ENCODE measurements around the gene CADM3. TPM values are rescaled to one million over a fixed set of nuclear protein-coding genes. Genes with fewer than 3 reads are reported as not detected.
A peak's percentile ranks its signal among the peaks of the same experiment; 100 is the strongest.

CADM3 gene
- total RNA-seq, 1 donor from 2014 or later, result not detected

DNA sequence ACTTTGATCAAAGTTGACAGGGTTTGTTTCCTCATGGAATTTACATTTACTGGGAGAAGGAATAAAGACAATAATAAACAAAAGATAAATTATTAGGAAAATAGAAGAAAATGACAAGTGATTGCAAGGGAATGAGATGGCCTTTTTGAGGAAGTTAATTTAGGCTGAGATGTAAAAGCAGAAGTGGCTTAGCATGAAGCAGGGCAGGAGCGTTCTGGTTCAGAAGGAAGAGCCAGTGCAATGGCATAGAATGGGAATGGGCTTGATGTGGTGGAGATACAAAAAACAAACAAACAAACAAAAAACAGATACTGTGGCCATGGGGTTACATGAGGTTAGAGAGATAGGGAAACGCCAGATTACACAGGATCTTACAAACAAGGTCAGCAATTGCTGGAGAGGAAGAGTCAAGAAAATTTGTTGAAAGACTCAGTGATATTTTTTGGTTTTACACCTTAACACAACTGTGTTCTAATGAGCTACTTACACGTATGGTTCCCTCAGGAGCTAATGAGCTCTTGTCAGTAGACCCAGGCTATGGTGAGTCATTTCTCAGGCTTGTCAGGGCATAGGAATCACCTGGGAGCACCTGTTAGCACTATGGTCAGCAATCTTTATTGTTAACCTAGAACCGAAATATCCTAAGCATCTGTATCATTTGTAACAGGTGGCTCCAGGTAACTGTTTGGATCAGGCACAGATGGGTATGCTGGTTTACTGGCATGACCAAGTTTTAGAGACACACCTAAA lies 8.7 kb upstream of the CADM3 start:
- Mint-ChIP-seq H3K27me3 (peaks cover 24% of the 10 kb centered on the region), H3K27ac (no peak overlapping the region), H3K36me3 (ENCODE audit: low read depth) (no peaks in the 10 kb centered on the region), H3K9me3 (no peaks in the 10 kb centered on the region), H3K4me1 (no peaks in the 10 kb centered on the region), H3K4me3 (no peak overlapping the region)
- intact Hi-C loops (cut with micrococcal nuclease), result no loop called here
- no peak for DNase-seq

DNA sequence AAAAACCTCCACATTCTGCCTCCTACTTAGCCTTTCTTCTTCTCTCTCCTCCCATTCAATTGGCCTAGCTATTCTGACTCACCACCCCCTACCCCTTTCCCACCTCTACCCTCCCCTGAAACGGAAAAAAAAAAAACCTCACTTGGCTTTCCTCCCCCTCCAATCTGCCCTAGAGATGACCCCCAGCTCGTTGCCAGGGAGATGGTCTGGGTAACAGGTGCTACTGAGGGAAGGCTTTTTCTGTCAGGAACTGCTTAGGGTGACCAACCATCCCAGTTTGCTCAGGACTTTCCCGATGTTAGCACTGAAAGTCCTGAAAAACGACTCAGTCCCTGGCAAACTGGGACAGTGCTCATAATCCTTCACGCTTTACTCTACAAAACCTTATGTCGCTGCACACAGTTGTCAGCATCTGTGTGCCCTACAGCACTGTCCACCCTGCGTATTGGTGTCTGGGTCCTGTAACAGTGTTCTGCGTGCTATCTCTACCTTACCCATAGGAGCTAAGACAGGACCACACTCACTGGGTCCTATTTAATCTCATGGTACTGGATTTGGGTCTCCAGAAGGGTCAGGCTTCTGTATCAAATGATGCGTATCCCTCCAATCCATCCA lies 7.7 kb upstream of the CADM3 start:
- peaks cover 28% of the 10 kb centered on the region for H3K27me3 Mint-ChIP-seq
- no peak for DNase-seq
- H3K27ac Mint-ChIP-seq, result no peak overlapping the region
- H3K4me3 Mint-ChIP-seq, result no peak overlapping the region
- no peaks in the 10 kb centered on the region for H3K4me1 Mint-ChIP-seq
- H3K36me3 Mint-ChIP-seq (ENCODE audit: low read depth), result no peaks in the 10 kb centered on the region
- no peaks in the 10 kb centered on the region for H3K9me3 Mint-ChIP-seq
- intact Hi-C loops (cut with micrococcal nuclease), result no loop called here

- intact Hi-C loops (cut with micrococcal nuclease), result no loop called here
- no peak for DNase-seq
- Mint-ChIP-seq H3K27me3 (peaks cover 45% of the 10 kb centered on the region), H3K36me3 (ENCODE audit: low read depth) (no peaks in the 10 kb centered on the region), H3K9me3 (no peaks in the 10 kb centered on the region), H3K4me3 (no peak overlapping the region), H3K4me1 (peaks cover 2% of the 10 kb centered on the region), H3K27ac (no peak overlapping the region)
Observed at GRCh38 chr1:159168043-159168442, 3.4 kb upstream of the CADM3 start.

- Mint-ChIP-seq H3K4me3 (no peak overlapping the region), H3K27me3 (peaks cover 56% of the 10 kb centered on the region), H3K4me1 (peaks cover 2% of the 10 kb centered on the region), H3K9me3 (no peaks in the 10 kb centered on the region), H3K27ac (no peak overlapping the region), H3K36me3 (ENCODE audit: low read depth) (no peaks in the 10 kb centered on the region)
- DNase-seq, result no peak
- intact Hi-C loops (cut with micrococcal nuclease), result no loop called here
Observed at GRCh38 chr1:159170639-159171038, 776 bp upstream of the CADM3 start.

DNA sequence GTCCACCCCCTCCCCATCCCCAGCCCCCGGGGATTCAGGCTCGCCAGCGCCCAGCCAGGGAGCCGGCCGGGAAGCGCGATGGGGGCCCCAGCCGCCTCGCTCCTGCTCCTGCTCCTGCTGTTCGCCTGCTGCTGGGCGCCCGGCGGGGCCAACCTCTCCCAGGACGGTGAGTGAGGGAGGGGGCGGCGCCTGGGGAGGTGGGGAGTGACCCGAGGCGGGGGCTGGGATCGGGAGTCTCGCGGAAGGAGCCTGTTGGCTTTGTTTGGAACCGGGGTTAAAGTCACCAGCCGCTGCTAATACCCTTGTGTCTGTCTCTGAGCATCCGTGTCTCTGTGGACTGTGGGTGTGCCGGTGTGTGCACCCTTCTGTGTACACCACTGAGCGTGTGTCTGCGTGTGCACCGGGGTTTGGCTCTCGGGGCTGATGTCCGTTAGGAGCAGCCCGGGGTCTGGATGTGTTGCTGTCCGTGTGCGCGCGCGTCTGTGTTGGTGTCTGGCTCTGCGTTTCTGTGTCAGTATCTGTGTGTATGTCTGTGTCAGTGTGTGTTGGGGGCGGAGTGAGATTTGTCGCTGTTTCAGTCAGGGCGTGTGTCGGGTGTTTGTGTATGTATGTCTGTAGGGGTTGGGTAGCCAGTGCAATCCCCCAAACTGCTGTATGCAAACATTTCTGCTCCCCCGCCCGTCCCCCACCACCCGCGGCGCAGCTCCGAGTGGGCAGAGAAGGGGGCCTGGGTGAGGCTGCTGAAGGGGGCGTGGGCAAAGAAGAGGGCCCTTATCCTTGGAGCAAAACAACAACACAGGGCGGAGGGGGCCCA lies 480 bp downstream of the CADM3 start:
- DNase-seq, result no peak
- no peak overlapping the region for H3K27ac Mint-ChIP-seq
- peaks cover 50% of the 10 kb centered on the region for H3K27me3 Mint-ChIP-seq
- H3K4me1 Mint-ChIP-seq, result peaks cover 2% of the 10 kb centered on the region
- intact Hi-C loops (cut with micrococcal nuclease), result no loop called here
- H3K9me3 Mint-ChIP-seq, result no peaks in the 10 kb centered on the region
- no peak overlapping the region for H3K4me3 Mint-ChIP-seq
- H3K36me3 Mint-ChIP-seq (ENCODE audit: low read depth), result no peaks in the 10 kb centered on the region

GRCh38 chr1:159172614-159173291 lies 1.3 kb downstream of the CADM3 start:
- Mint-ChIP-seq H3K4me3 (no peak overlapping the region), H3K27me3 (peaks cover 48% of the 10 kb centered on the region), H3K9me3 (no peaks in the 10 kb centered on the region), H3K27ac (no peak overlapping the region), H3K4me1 (peaks cover 2% of the 10 kb centered on the region), H3K36me3 (ENCODE audit: low read depth) (no peaks in the 10 kb centered on the region)
- intact Hi-C loops (cut with micrococcal nuclease), result no loop called here
- no peak for DNase-seq

DNA sequence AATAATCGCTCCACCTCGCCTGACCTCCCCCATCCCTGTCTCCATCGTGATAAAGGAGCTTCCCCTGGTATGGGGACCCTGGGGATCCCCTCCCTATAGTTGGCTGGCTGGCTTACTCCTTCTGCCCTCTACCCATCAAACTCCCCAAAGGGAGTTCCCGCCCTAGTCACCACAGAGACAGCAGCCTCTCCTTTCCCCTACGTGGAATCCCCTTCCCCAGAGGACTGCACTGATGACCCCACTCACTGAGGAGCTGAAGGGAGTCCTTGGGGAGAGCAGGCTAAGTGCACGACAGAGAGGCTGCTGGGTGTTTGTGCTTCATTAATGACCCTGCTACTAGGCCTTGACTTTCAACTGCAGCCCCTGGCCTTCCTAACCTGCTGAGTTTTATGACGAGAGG lies 1.9 kb downstream of the CADM3 start:
- Mint-ChIP-seq H3K27ac (no peak overlapping the region), H3K4me3 (no peak overlapping the region), H3K36me3 (ENCODE audit: low read depth) (no peaks in the 10 kb centered on the region), H3K9me3 (no peaks in the 10 kb centered on the region), H3K27me3 (peaks cover 43% of the 10 kb centered on the region), H3K4me1 (peaks cover 2% of the 10 kb centered on the region)
- DNase-seq, result no peak
- intact Hi-C loops (cut with micrococcal nuclease), result no loop called here

DNA sequence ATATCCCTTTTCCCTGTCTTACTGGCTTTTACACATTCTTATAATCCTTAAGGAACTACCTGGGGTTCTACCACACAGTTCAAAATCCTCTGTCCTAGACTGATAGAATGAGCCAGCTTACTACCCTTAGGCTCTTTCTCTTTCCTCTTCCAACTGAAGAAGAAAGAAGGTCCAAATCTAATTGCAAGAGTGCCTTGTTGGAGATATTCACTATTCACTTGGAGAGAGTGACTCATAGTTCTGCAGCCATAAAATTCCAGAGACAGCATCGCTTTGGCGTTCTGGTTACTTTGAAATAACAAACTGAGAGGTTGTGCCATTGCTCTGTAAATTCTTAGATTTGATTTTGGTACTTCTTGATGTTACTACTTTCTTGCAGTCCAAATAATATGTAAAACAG lies 4.2 kb downstream of the CADM3 start:
- Mint-ChIP-seq H3K27me3 (peaks cover 34% of the 10 kb centered on the region), H3K27ac (no peak overlapping the region), H3K9me3 (no peaks in the 10 kb centered on the region), H3K36me3 (ENCODE audit: low read depth) (no peaks in the 10 kb centered on the region), H3K4me3 (no peak overlapping the region), H3K4me1 (peaks cover 2% of the 10 kb centered on the region)
- intact Hi-C loops (cut with micrococcal nuclease), result no loop called here
- DNase-seq, result no peak

DNA sequence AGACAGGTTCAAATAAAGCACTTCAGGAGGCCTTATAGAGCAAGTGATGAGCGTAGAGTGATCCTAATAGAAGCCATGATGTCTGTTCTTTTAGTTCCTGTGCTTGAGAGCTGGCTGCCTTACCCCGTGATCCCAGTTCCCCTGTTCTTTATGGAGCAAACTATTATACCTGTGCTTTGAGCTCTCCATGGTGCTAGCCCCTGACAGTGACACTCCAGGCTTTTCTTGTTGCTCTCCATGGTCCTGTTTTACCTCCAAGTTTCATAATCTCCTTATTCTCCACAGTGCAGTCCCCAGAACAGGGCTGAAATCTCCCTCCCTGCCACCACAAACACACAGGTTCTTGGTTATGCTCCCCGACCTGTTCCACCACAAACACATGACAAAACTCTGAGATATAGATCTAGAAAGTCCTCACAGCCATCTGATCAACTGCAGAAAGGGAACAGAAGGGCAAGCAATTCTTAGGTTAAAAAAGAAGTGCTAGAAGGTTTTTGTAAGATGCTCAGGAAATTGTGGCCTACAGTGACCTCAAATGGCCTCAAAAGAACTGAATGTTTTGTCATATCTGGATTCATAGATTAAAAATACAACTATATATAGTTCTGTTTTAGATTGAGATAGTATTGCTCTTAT lies 6.0 kb downstream of the CADM3 start:
- H3K27ac Mint-ChIP-seq, result no peak overlapping the region
- peaks cover 28% of the 10 kb centered on the region for H3K27me3 Mint-ChIP-seq
- intact Hi-C loops (cut with micrococcal nuclease), result no loop called here
- peak; percentile 79 for DNase-seq
- H3K4me1 Mint-ChIP-seq, result no peaks in the 10 kb centered on the region
- no peak overlapping the region for H3K4me3 Mint-ChIP-seq
- no peaks in the 10 kb centered on the region for H3K9me3 Mint-ChIP-seq
- H3K36me3 Mint-ChIP-seq (ENCODE audit: low read depth), result no peaks in the 10 kb centered on the region

GRCh38 chr1:159179906-159180305 lies 8.5 kb downstream of the CADM3 start:
- Mint-ChIP-seq H3K4me3 (no peak overlapping the region), H3K27me3 (peaks cover 14% of the 10 kb centered on the region), H3K4me1 (no peaks in the 10 kb centered on the region)

GRCh38 chr1:159180516-159180915 lies 9.1 kb downstream of the CADM3 start:
- no peak for DNase-seq
- peaks cover 13% of the 10 kb centered on the region for H3K27me3 Mint-ChIP-seq
- no peak overlapping the region for H3K4me3 Mint-ChIP-seq
- H3K4me1 Mint-ChIP-seq, result no peaks in the 10 kb centered on the region
- H3K36me3 Mint-ChIP-seq (ENCODE audit: low read depth), result no peaks in the 10 kb centered on the region
- H3K9me3 Mint-ChIP-seq, result no peaks in the 10 kb centered on the region
- intact Hi-C loops (cut with micrococcal nuclease), result no loop called here
- no peak overlapping the region for H3K27ac Mint-ChIP-seq

More at GRCh38 chr1:159179906-159180305, 8.5 kb downstream of the CADM3 start:
- no peak for DNase-seq
- H3K27ac Mint-ChIP-seq, result no peak overlapping the region
- intact Hi-C loops (cut with micrococcal nuclease), result no loop called here
- H3K36me3 Mint-ChIP-seq (ENCODE audit: low read depth), result no peaks in the 10 kb centered on the region
- H3K9me3 Mint-ChIP-seq, result no peaks in the 10 kb centered on the region

DNA sequence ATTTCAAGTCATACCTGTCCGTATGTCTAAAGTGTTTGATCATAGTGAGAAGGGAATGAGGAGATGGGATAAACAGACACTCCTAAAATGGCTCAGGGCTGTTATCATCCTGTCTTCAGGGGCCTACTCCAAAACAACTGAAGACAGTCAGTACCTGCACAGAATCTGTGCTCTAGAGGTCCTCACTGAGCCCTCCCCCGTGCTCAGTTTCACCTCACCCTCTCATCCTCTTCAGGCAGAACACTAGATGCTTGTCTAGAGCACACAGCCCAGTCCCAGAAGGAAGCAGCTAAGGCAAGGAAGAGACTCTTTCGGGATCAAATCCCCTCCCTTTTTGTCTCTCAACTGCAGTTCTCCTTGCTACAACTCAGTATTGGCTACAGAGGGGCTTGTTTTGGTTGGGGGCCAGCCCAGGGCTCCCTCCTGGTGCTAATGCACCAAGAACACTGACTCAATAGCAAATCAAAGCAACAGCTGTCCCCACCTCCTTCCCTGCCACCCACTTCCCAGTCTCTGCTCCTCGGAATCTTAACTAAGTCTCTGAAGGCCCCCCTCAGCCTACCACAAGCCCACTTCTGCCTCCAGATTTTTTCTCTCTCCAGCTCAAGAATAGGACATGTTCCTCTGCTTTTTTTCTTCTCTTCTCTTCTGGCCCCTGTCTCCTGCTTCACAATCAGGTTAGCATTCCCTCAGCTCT lies 10.1 kb downstream of the CADM3 start:
- Mint-ChIP-seq H3K27ac (no peak overlapping the region), H3K36me3 (ENCODE audit: low read depth) (no peaks in the 10 kb centered on the region), H3K4me3 (no peak overlapping the region), H3K9me3 (no peaks in the 10 kb centered on the region), H3K4me1 (no peaks in the 10 kb centered on the region), H3K27me3 (peaks cover 19% of the 10 kb centered on the region)
- intact Hi-C loops (cut with micrococcal nuclease), result no loop called here
- DNase-seq, result no peak

DNA sequence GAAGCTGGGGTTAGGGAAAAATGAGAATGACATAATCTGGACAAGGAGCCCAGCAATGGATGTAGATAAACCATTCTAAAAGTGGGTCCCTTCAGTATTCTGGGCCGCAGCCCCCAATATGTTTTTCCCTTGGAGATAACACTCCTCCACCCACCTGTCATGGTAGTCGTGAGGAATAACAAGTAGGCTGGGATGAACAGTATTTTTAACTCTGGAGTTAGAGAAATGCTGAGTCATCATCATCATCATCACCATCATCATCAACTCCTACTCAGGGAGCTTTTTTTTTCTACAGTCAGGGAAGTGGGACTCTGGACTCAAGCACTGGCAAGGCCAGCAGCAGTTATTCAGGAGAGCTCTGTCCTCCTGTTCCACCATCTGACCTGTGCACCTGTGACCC lies 12.8 kb downstream of the CADM3 start:
- Mint-ChIP-seq H3K4me3 (no peak overlapping the region), H3K9me3 (no peaks in the 10 kb centered on the region), H3K27me3 (peaks cover 43% of the 10 kb centered on the region), H3K4me1 (peaks cover 3% of the 10 kb centered on the region), H3K36me3 (ENCODE audit: low read depth) (no peaks in the 10 kb centered on the region), H3K27ac (no peak overlapping the region)
- intact Hi-C loops (cut with micrococcal nuclease), result no loop called here
- no peak for DNase-seq

Data from activated CD4-positive, alpha-beta T cell treated with anti-CD3 and anti-CD28 coated beads, Interleukin-2, amount 10 ng/mL, durations not matched to agents 24 days and 14 days (primary cell).